Parathyroid adenoma (tissue), 2 donors: Measurements from ENCODE around the gene ERMAP.
"Not testable (repeated sequence)": the region's sequence is repeated elsewhere in the genome, so short reads cannot be mapped to it uniquely, and the experiment has no call there.

Source experiments
- H2AFZ ChIP-seq: fragments of 300-600 bp; sonication (generic); one replicate; pipeline ENCODE4 v1.7.0; 2017; ENCODE audit warnings: antibody characterized with exemption, mild to moderate bottlenecking
- H3K27ac ChIP-seq: fragments of 300-600 bp; sonication (generic); one replicate; pipeline ENCODE4 v1.7.0; 2017
- H3K27me3 ChIP-seq: fragments of 300-600 bp; sonication (generic); one replicate; pipeline ENCODE4 v1.7.0; 2017; ENCODE audit warnings: low read length; ENCODE audit not compliant: control insufficient read depth, insufficient read depth
- H3K36me3 ChIP-seq: fragments of 300-600 bp; sonication (generic); one replicate; pipeline ENCODE4 v1.7.0; 2017; ENCODE audit warnings: low read length; ENCODE audit not compliant: control insufficient read depth, insufficient read depth
- H3K4me1 ChIP-seq: fragments of 300-600 bp; sonication (generic); one replicate; pipeline ENCODE4 v1.7.0; 2017; ENCODE audit warnings: control low read depth
- H3K4me2 ChIP-seq: fragments of 300-600 bp; sonication (generic); one replicate; pipeline ENCODE4 v1.7.0; 2017; ENCODE audit warnings: low read length
- H3K4me3 ChIP-seq: fragments of 300-600 bp; sonication (generic); one replicate; pipeline ENCODE4 v1.7.0; 2017; ENCODE audit warnings: low read depth, low read length
- H3K79me2 ChIP-seq: fragments of 300-600 bp; sonication (generic); one replicate; pipeline ENCODE4 v1.7.0; 2017; ENCODE audit warnings: control low read depth
- H3K9ac ChIP-seq: fragments of 300-600 bp; sonication (generic); one replicate; pipeline ENCODE4 v1.7.0; 2017; ENCODE audit warnings: mild to moderate bottlenecking
- H3K9me3 ChIP-seq: fragments of 300-600 bp; sonication (generic); one replicate; pipeline ENCODE4 v1.7.0; 2017; ENCODE audit warnings: low read length; ENCODE audit not compliant: control insufficient read depth
- CTCF ChIP-seq: fragments of 300-600 bp; sonication (generic); IDR thresholded peaks from one replicate; pipeline ENCODE4 v1.7.0; 2017; ENCODE audit warnings: antibody characterized with exemption, mild to moderate bottlenecking
- donor health status: primary hyperparathyroidism.

The ERMAP gene

GRCh38 chr1:42801832-42802473 lies 15.0 kb upstream of the ERMAP start:
- no peak for TF ChIP-seq CTCF
- Histone ChIP-seq H2AFZ (no peak overlapping the region), H3K4me1 (no peaks in the 10 kb centered on the region), H3K36me3 (no peaks in the 10 kb centered on the region), H3K27ac (no peak overlapping the region), H3K9me3 (no peaks in the 10 kb centered on the region), H3K9ac (no peak overlapping the region), H3K79me2 (no peaks in the 10 kb centered on the region), H3K27me3 (no peaks in the 10 kb centered on the region), H3K4me3 (no peak overlapping the region), H3K4me2 (no peak overlapping the region)

GRCh38 chr1:42806171-42806570 lies 10.8 kb upstream of the ERMAP start:
- no peak for TF ChIP-seq CTCF
- Histone ChIP-seq H3K36me3 (no peaks in the 10 kb centered on the region), H3K79me2 (no peaks in the 10 kb centered on the region), H3K4me1 (no peaks in the 10 kb centered on the region), H3K4me3 (no peak overlapping the region), H2AFZ (no peak overlapping the region), H3K4me2 (no peak overlapping the region), H3K9ac (no peak overlapping the region), H3K27ac (no peak overlapping the region), H3K27me3 (no peaks in the 10 kb centered on the region), H3K9me3 (no peaks in the 10 kb centered on the region)

- H3K27me3 ChIP-seq: no peaks in the 10 kb centered on the region
- no peak overlapping the region for H3K4me3 ChIP-seq
- H3K4me1 ChIP-seq: no peaks in the 10 kb centered on the region
- H3K79me2 ChIP-seq: no peaks in the 10 kb centered on the region
- no peak overlapping the region for H3K27ac ChIP-seq
- H3K4me2 ChIP-seq: no peak overlapping the region
- H2AFZ ChIP-seq: no peak overlapping the region
- no peak for TF ChIP-seq CTCF
- H3K36me3 ChIP-seq: no peaks in the 10 kb centered on the region
- H3K9me3 ChIP-seq: no peaks in the 10 kb centered on the region
- H3K9ac ChIP-seq: no peak overlapping the region
Measured at GRCh38 chr1:42806593-42806992, 10.3 kb upstream of the ERMAP start.

- Histone ChIP-seq H3K36me3 (no peaks in the 10 kb centered on the region), H3K27ac (no peak overlapping the region), H3K4me2 (no peak overlapping the region), H3K4me1 (no peaks in the 10 kb centered on the region), H3K27me3 (no peaks in the 10 kb centered on the region), H3K9me3 (no peaks in the 10 kb centered on the region), H2AFZ (no peak overlapping the region), H3K9ac (no peak overlapping the region), H3K4me3 (no peak overlapping the region), H3K79me2 (no peaks in the 10 kb centered on the region)
- no peak for TF ChIP-seq CTCF
Measured at GRCh38 chr1:42807056-42807668, 9.8 kb upstream of the ERMAP start.

- H3K36me3 ChIP-seq, H3K9ac ChIP-seq, H3K27me3 ChIP-seq, H3K4me1 ChIP-seq, H3K27ac ChIP-seq, H2AFZ ChIP-seq, H3K4me2 ChIP-seq, H3K4me3 ChIP-seq, H3K79me2 ChIP-seq, H3K9me3 ChIP-seq: not testable (repeated sequence)
Measured at GRCh38 chr1:42814815-42815214, 2.1 kb upstream of the ERMAP start.
